Endothelial cell of umbilical vein (primary cell): Measurements from ENCODE around the gene LMF1. TPM values are rescaled to one million over a fixed set of nuclear protein-coding genes. Genes with fewer than 3 reads are reported as not detected.

Source experiments
- BruUV-seq: library from RNA; stranded (reverse); fragments of 400-500 nt; replicated peaks from 2 replicates; lab custom pipeline; 2021; lab: Mats Ljungman, UMichigan
- CTCF ChIA-PET: fragments of 300-600, 350-600 bp; sonication (Branson Sonifier 250); formaldehyde crosslinking; loops from one replicate; lab custom pipeline; 2021; ENCODE audit warnings: antibody characterized with exemption, inconsistent platforms; lab: Charles Lee
- POLR2A ChIA-PET: fragments of 300-600, 350-600 bp; sonication (Branson Sonifier 250); formaldehyde crosslinking; loops from one replicate; lab custom pipeline; 2021; ENCODE audit warnings: antibody characterized with exemption, inconsistent platforms; lab: Charles Lee
- DNase-seq: peaks from one replicate; pipeline ENCODE4 v3.0.0-alpha.2; 2011; ENCODE audit warnings: low read depth, low spot score
- FAIRE-seq: peaks from 2 replicates; lab custom pipeline; 2011; peaks lifted over from hg19 to GRCh38; lab: Jason Lieb, UNC
- H2AFZ ChIP-seq: 2 replicates; pipeline ENCODE4 v1.6.0; 2012; ENCODE audit warnings: low read depth, low read length, control low read depth, inconsistent platforms
- H3K27ac ChIP-seq: 2 replicates; pipeline ENCODE4 v1.5.1; 2011; ENCODE audit warnings: low read depth, mild to moderate bottlenecking, control low read depth, low read length, moderate library complexity; ENCODE audit not compliant: insufficient read depth
- H3K27me3 ChIP-seq, 2 experiments: 2 replicates each; pipeline versions ENCODE4 v1.6.0 to v1.6.1; 2011; ENCODE audit warnings: low read length in 2 of 2, mixed read lengths in 1 of 2; ENCODE audit not compliant: control insufficient read depth in 2 of 2, insufficient read depth in 2 of 2
- H3K36me3 ChIP-seq, 2 experiments: 2 replicates in 1 of 2; 3 replicates in 1 of 2; pipeline ENCODE4 v1.5.1; 2011; ENCODE audit warnings: low read length in 2 of 2, mild to moderate bottlenecking in 1 of 2, moderate library complexity in 1 of 2; ENCODE audit not compliant: control insufficient read depth in 2 of 2, insufficient read depth in 2 of 2; ENCODE audit errors: extremely low read depth in 1 of 2
- H3K4me1 ChIP-seq: 3 replicates; pipeline ENCODE4 v1.5.1; 2011; ENCODE audit warnings: mild to moderate bottlenecking, low read length; ENCODE audit not compliant: control insufficient read depth, insufficient read depth; ENCODE audit errors: extremely low read depth
- H3K4me2 ChIP-seq: 2 replicates; pipeline ENCODE4 v1.6.1; 2011; ENCODE audit warnings: low read length, control low read depth, mixed read lengths; ENCODE audit not compliant: insufficient read depth
- H3K4me3 ChIP-seq, 3 experiments: fragments of 200-600 bp in 1 of 3; sonication (generic), shearing (Covaris generic) in 1 of 3; replicated peaks in 1 of 3; 2 replicates each; pipeline ENCODE4 v1.5.1; 2011 to 2016; ENCODE audit warnings: control low read depth in 3 of 3, low read length in 3 of 3, mild to moderate bottlenecking in 2 of 3, inconsistent platforms in 1 of 3, low read depth in 1 of 3, moderate library complexity in 1 of 3; ENCODE audit not compliant: insufficient read depth in 1 of 3
- H3K79me2 ChIP-seq: 2 replicates; pipeline ENCODE4 v1.6.0; 2012; ENCODE audit warnings: low read length, inconsistent platforms; ENCODE audit not compliant: control insufficient read depth, insufficient read depth
- H3K9ac ChIP-seq: replicated peaks from 2 replicates; pipeline ENCODE3; 2011; ENCODE audit warnings: low read length, control low read depth; ENCODE audit not compliant: insufficient read depth; ENCODE audit errors: extremely low read depth
- H3K9me1 ChIP-seq: replicated peaks from 3 replicates; pipeline ENCODE4 v1.6.0; 2011; ENCODE audit warnings: mild to moderate bottlenecking, low read length; ENCODE audit not compliant: control insufficient read depth, insufficient read depth; ENCODE audit errors: extremely low read depth
- H3K9me3 ChIP-seq: replicated peaks from 2 replicates; pipeline ENCODE4 v1.5.1; 2012; ENCODE audit warnings: low read length, inconsistent platforms; ENCODE audit not compliant: control insufficient read depth, insufficient read depth
- H4K20me1 ChIP-seq: replicated peaks from 2 replicates; pipeline ENCODE3; 2011; ENCODE audit warnings: mild to moderate bottlenecking, low read length; ENCODE audit not compliant: control insufficient read depth, insufficient read depth; ENCODE audit errors: extremely low read depth
- EZH2 ChIP-seq: IDR thresholded peaks from 2 replicates; pipeline ENCODE4 v1.6.1; 2012; ENCODE audit warnings: borderline replicate concordance, low read depth, mild to moderate bottlenecking, moderate library complexity, low read length, inconsistent platforms; ENCODE audit not compliant: severe bottlenecking
- GATA2 ChIP-seq: IDR thresholded peaks from 2 replicates; pipeline ENCODE4 v1.7.0; 2011; ENCODE audit warnings: low read depth, mild to moderate bottlenecking, moderate library complexity, mixed read lengths, low read length; ENCODE audit not compliant: insufficient read length, insufficient read depth
- MYC ChIP-seq: IDR thresholded peaks from one replicate; pipeline ENCODE4 v1.6.1; 2011; ENCODE audit warnings: mild to moderate bottlenecking, low read depth, low read length
- POLR2A ChIP-seq: IDR thresholded peaks from 2 replicates; pipeline ENCODE4 v1.6.1; 2012; ENCODE audit warnings: low read depth, mild to moderate bottlenecking, control low read depth, low read length
- POLR2AphosphoS5 ChIP-seq: IDR thresholded peaks from 2 replicates; pipeline ENCODE4 v1.6.1; 2012; ENCODE audit warnings: low read depth, mild to moderate bottlenecking, control low read depth, low read length, moderate library complexity; ENCODE audit not compliant: insufficient read depth
- dilution Hi-C: fragments of 300-500 bp; cut with MboI; formaldehyde crosslinking; loops from one replicate; pipeline ENCODE4 v1.15.0; 2019; ENCODE audit warnings: low sequenced_read_pairs; ENCODE audit not compliant: extremely low pct_ligation_motif_present
- intact Hi-C: fragments of 100-400 bp; cut with micrococcal nuclease; formaldehyde crosslinking; loops from one replicate; pipeline ENCODE4 v1.10.0; 2022
- polyA plus RNA-seq, 4 experiments: library from polyadenylated mRNA; depleted of rRNA in 3 of 4; stranded (reverse) in 3 of 4; unstranded in 1 of 4; fragments of >200 nt; gene quantifications; 2 replicates each; pipeline versions ENCODE4 v1.2.1 to v1.2.3, GENCODE V29; 2011 to 2012; ENCODE audit warnings: missing spikeins in 1 of 4
- total RNA-seq: library from RNA; stranded (reverse); gene quantifications from 2 replicates; pipeline ENCODE4 v1.2.3, GENCODE V29; 2021
- TF ChIP-seq, protein P1 (sequence below), 2 donors: IDR thresholded peaks; 1 replicate in 1 of 2; 2 replicates in 1 of 2; pipeline ENCODE4 v1.5.1; 2011; ENCODE audit warnings: low read length in 2 of 2, mild to moderate bottlenecking in 2 of 2, moderate library complexity in 2 of 2, control low read depth in 1 of 2, inconsistent platforms in 1 of 2, low read depth in 1 of 2; ENCODE audit not compliant: insufficient read depth in 1 of 2; ENCODE audit errors: extremely low read depth in 1 of 2
- TF ChIP-seq, protein P2 (sequence below): IDR thresholded peaks from 2 replicates; pipeline ENCODE4 v1.6.1; 2011; ENCODE audit not compliant: insufficient read depth, insufficient read length

Gene LMF1
- total and polyA plus RNA-seq, 2 donors (not counting 3 experiments of a cell fraction or from before 2014, with no cell fraction given) = 17.8 TPM

- no peak overlapping the region for H3K9ac ChIP-seq
- no peak overlapping the region for H3K4me2 ChIP-seq
- ChIA-PET CTCF (no interaction called here), POLR2A (no interaction called here)
- no peak overlapping the region for H3K4me3 ChIP-seq
- FAIRE-seq = no peak
- intact Hi-C loops = no loop called here
- no peaks in the 10 kb centered on the region for H3K27me3 ChIP-seq
- TF ChIP-seq POLR2A (no peak), GATA2 (no peak), MYC (no peak), POLR2AphosphoS5 (no peak), EZH2 (no peak)
- TF ChIP-seq, protein P1, sequence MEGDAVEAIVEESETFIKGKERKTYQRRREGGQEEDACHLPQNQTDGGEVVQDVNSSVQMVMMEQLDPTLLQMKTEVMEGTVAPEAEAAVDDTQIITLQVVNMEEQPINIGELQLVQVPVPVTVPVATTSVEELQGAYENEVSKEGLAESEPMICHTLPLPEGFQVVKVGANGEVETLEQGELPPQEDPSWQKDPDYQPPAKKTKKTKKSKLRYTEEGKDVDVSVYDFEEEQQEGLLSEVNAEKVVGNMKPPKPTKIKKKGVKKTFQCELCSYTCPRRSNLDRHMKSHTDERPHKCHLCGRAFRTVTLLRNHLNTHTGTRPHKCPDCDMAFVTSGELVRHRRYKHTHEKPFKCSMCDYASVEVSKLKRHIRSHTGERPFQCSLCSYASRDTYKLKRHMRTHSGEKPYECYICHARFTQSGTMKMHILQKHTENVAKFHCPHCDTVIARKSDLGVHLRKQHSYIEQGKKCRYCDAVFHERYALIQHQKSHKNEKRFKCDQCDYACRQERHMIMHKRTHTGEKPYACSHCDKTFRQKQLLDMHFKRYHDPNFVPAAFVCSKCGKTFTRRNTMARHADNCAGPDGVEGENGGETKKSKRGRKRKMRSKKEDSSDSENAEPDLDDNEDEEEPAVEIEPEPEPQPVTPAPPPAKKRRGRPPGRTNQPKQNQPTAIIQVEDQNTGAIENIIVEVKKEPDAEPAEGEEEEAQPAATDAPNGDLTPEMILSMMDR (IDR thresholded peaks at IDR 0.05; ENCODE audit: extremely low read depth in 1 of 2, insufficient read depth in 1 of 2, low read depth in 1 of 2, low read length in 2 of 2) = no peak
- TF ChIP-seq, protein P2, sequence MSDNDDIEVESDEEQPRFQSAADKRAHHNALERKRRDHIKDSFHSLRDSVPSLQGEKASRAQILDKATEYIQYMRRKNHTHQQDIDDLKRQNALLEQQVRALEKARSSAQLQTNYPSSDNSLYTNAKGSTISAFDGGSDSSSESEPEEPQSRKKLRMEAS = no peak
- no peak overlapping the region for H2AFZ ChIP-seq
- no peaks in the 10 kb centered on the region for H3K9me1 ChIP-seq
- no peak overlapping the region for H3K27ac ChIP-seq
- BruUV-seq = no TSS peak
- no peaks in the 10 kb centered on the region for H3K36me3 ChIP-seq
- DNase-seq = no peak
- H3K9me3 ChIP-seq = peaks cover 3% of the 10 kb centered on the region
- no peaks in the 10 kb centered on the region for H3K79me2 ChIP-seq
- H4K20me1 ChIP-seq = no peaks in the 10 kb centered on the region
- H3K4me1 ChIP-seq = no peaks in the 10 kb centered on the region
- dilution Hi-C loops = no loop called here
Observed at GRCh38 chr16:852451-853185, 118.2 kb downstream of the LMF1 start.
